Colonic mucosa (tissue), 4 donors: ENCODE data around the gene NNT. TPM values are rescaled to one million over a fixed set of nuclear protein-coding genes. Genes with fewer than 3 reads are reported as not detected.
A peak's percentile ranks its signal among the peaks of the same experiment; 100 is the strongest.

Source experiments
- DNase-seq: peaks from one replicate; pipeline ENCODE4 v3.0.0-alpha.2; 2020
- H3K27ac ChIP-seq: fragments of 200-600 bp; one replicate; pipeline ENCODE4 v1.8.0; 2021
- H3K27me3 ChIP-seq: fragments of 200-600 bp; one replicate; pipeline ENCODE4 v1.8.0; 2021
- H3K36me3 ChIP-seq: fragments of 200-600 bp; one replicate; pipeline ENCODE4 v1.8.0; 2021
- H3K4me1 ChIP-seq: fragments of 200-600 bp; one replicate; pipeline ENCODE4 v1.8.0; 2021; ENCODE audit warnings: mild to moderate bottlenecking
- H3K4me3 ChIP-seq: fragments of 200-600 bp; one replicate; pipeline ENCODE4 v1.8.0; 2021
- H3K9ac ChIP-seq, 2 donors: one replicate each; pipeline ENCODE4 v1.7.0; 2013; ENCODE audit warnings: control low read depth in 2 of 2, low read depth in 2 of 2, low read length in 2 of 2
- H3K9me3 ChIP-seq: fragments of 200-600 bp; one replicate; pipeline ENCODE4 v1.8.0; 2021
- CTCF ChIP-seq: fragments of 200-600 bp; IDR thresholded peaks from one replicate; pipeline ENCODE4 v1.8.0; 2022; ENCODE audit warnings: antibody characterized with exemption, mild to moderate bottlenecking
- intact Hi-C: fragments of 100-400 bp; cut with DNase I; formaldehyde crosslinking; loops from one replicate; pipeline ENCODE4 v1.14.1; 2022
- total RNA-seq, 2 donors: library from RNA; stranded (reverse); fragmentation: NEBNext Ultra II Directional in 1 of 2; extraction: Animal tissue kit (Norgen Biotek cat#: 25700) in 1 of 2; gene quantifications; one replicate each; pipeline ENCODE4 v1.2.1, GENCODE V29; 2021
- donor health status: healthy.
- donor health status: DM: no; HTN: no; CAD: no.
- donor health status: DM: no; HTN: no; CAD: no.

Gene NNT
- total RNA-seq, 2 donors from 2014 or later, result 81.3 to 148 TPM

GRCh38 chr5:43556857-43557542, 46.0 kb upstream of the NNT start, which contains the start of gene PAIP1:
PAIP1 (minus strand) TSS chr5:43557077; CDS start chr5:43556846, 231 bp downstream.
- intact Hi-C loops, result loop anchor here (5.0 to 10.0 kb wide), 2 partner anchors 45 to 72 kb away; partner anchors contain the start of genes NNT and TMEM267
- Histone ChIP-seq H3K4me3 (peak within 1 kb of the TSS; percentile 78), H3K9me3 (no peaks in the 10 kb centered on the region), H3K27ac (peak within 1 kb of the TSS; percentile 99), H3K36me3 (no peaks in the 10 kb centered on the region), H3K27me3 (no peaks in the 10 kb centered on the region), H3K4me1 (peaks cover 15% of the 10 kb centered on the region), H3K9ac (peak within 1 kb of the TSS; percentile 77 to 88)
- peak; percentile 79 for DNase-seq
- peak; percentile 70 for TF ChIP-seq CTCF

GRCh38 chr5:43560128-43560527, 42.9 kb upstream of the NNT start:
- intact Hi-C loops, result no loop called here
- TF ChIP-seq CTCF, result no peak

GRCh38 chr5:43561356-43561755, 41.6 kb upstream of the NNT start:
- H3K27me3 ChIP-seq, result no peaks in the 10 kb centered on the region
- H3K9ac ChIP-seq, result no peak overlapping the region
- no peaks in the 10 kb centered on the region for H3K36me3 ChIP-seq
- H3K9me3 ChIP-seq, result no peaks in the 10 kb centered on the region
- TF ChIP-seq CTCF, result no peak
- H3K4me1 ChIP-seq, result no peaks in the 10 kb centered on the region
- H3K4me3 ChIP-seq, result no peak overlapping the region
- no peak for DNase-seq
- intact Hi-C loops, result no loop called here
- no peak overlapping the region for H3K27ac ChIP-seq

More at GRCh38 chr5:43560128-43560527, 42.9 kb upstream of the NNT start:
- no peak overlapping the region for H3K27ac ChIP-seq
- H3K4me1 ChIP-seq, result peaks cover 5% of the 10 kb centered on the region
- H3K27me3 ChIP-seq, result no peaks in the 10 kb centered on the region
- DNase-seq, result no peak
- H3K9me3 ChIP-seq, result no peaks in the 10 kb centered on the region
- no peaks in the 10 kb centered on the region for H3K36me3 ChIP-seq
- H3K9ac ChIP-seq, result no peak overlapping the region
- no peak overlapping the region for H3K4me3 ChIP-seq

GRCh38 chr5:43563321-43563720, 39.7 kb upstream of the NNT start:
- H3K36me3 ChIP-seq, result no peaks in the 10 kb centered on the region
- H3K4me1 ChIP-seq, result no peaks in the 10 kb centered on the region
- no peaks in the 10 kb centered on the region for H3K9me3 ChIP-seq
- no peak overlapping the region for H3K27ac ChIP-seq
- H3K9ac ChIP-seq, result no peak overlapping the region
- no peak for TF ChIP-seq CTCF
- H3K4me3 ChIP-seq, result no peak overlapping the region
- no peak for DNase-seq
- intact Hi-C loops, result no loop called here
- H3K27me3 ChIP-seq, result no peaks in the 10 kb centered on the region

- Histone ChIP-seq H3K9ac (no peak overlapping the region), H3K4me3 (no peak overlapping the region), H3K36me3 (no peaks in the 10 kb centered on the region), H3K4me1 (no peaks in the 10 kb centered on the region), H3K9me3 (no peaks in the 10 kb centered on the region), H3K27ac (no peak overlapping the region), H3K27me3 (no peaks in the 10 kb centered on the region)
- intact Hi-C loops, result no loop called here
- DNase-seq, result no peak
- no peak for TF ChIP-seq CTCF
Measured at GRCh38 chr5:43564289-43564850, 38.6 kb upstream of the NNT start.
